ENCODE data around the gene CD200R1L.
A peak's percentile ranks its signal among the peaks of the same experiment; 100 is the strongest.
"Not testable (repeated sequence)": the region's sequence is repeated elsewhere in the genome, so short reads cannot be mapped to it uniquely, and the experiment has no call there.

Gene CD200R1L, protein sequence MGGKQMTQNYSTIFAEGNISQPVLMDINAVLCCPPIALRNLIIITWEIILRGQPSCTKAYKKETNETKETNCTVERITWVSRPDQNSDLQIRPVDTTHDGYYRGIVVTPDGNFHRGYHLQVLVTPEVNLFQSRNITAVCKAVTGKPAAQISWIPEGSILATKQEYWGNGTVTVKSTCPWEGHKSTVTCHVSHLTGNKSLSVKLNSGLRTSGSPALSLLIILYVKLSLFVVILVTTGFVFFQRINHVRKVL

DNA sequence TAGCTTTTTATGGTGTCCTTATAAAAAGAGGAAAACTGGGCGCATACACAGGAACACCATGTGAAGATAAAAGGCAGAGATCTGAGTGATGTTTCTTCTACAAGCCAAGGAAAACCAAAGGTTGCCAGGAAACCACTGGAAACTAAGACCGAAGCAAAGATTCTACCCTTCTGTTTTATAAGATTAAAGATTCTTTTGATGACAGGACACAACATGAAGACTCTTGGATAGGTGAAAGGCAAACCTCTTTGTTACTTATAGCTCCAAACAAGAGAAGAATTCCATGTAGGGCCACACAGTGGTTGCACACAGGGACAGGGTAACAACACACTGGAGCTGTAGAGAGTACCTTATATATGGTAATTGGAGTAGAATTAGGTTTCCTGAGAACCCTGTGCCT lies at the start of gene CD200R1L:
CD200R1L (minus strand) TSS at position 101 of the 400 bp plus-strand sequence. CDS start 17,497 bp downstream, outside the sequence.
- DNase-seq: no peak

DNA sequence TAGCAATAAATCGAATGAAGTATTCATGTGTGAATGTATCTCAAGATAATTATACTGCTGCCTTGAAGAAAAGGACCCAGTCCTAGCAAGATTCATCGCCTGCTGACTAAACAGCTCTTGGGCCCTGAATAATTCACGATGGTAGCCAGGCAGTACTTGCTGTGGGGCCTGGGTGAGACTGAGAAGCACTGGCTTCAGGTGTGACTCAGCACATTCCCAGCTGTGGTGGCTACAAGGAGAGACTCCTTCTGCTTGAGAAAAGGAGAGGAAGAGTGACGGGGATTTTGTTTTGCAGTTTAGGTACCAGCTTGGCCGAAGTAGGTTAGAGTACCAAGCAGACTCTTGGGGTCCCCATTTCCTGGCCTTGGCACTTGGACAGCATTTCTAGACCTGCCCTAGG lies 47.6 kb upstream of the CD200R1L start:
- no peak for DNase-seq

DNA sequence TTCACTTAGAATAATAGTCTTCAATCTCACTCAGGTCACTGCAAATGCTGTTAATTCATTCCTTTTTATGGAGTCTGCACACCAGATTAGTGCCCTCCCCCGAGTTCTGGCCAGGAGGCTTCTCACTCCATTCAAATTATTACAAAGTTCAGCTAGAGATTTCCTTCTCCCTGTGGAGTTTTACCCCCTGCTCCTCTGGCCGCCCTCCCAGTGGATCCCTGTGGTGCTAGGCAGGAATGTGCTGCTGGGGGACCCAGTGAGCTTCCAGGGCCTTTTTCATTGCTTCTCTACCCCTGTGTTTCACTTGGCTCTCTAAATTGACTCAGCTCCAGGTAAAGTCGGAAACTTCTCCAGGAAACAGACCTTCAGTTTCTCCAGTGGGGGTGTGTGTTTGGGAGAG lies 42.7 kb upstream of the CD200R1L start:
- DNase-seq: no peak

DNA sequence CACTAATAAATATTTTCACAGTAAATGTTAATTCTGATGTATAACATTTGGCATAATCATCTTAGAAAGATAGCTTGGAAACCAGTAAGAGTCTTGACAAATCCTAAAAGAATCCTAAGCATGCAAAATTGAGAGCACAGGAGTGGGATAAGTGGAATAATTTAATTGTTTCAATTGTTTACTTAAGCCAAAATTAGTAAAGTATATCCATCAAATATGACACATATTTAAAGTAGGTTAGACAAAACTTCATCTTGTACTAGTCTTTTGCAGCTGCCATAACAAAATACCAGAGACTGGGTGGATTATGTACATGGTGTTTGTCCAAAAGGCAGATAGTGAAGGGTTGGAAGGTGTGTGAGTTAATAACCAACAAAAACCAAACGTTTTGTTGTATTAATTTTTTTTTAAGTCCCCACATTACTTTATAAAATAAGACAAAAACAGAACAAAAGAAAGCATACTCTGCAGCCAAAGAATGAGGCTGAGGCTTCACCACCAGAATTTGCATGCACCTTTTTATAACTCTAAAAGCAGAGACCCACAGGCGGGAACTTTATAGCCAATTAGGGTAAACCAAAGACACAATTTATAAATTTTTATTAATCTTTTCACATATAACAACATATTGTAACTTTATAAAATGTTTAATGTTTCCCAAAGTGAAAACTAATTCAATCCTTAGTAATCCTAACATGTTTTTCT lies 41.9 kb upstream of the CD200R1L start:
- no peak for DNase-seq

DNA sequence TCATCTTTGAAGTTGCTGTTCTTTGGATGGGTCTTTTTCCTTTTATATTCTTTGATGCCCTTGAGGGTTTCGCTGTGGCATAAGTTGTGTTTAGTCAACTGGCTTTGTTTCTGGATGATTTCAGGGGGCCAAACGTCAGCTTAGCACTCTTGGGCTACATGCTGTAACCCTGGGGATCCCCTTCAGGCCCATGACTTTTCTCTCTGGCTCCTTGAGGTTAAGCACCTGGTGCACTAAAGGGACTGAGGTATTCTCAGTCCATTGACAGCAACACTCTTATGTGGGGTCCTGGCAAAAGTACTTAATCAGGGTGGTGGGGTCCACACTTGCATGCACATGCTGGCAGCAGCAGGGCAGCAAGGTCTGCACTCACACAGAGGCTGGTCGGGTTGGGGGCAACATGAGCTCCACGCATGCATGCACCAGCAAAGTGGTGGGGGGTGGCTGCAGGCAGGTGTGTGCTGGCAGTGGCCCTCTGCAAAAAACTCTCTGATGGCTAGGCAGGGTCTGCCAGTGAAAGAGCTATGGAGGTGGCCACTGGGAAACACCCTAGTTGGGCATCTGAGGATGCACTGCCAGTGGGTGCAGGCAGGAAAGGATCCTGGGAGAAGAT lies 38.1 kb upstream of the CD200R1L start:
- DNase-seq: no peak

DNA sequence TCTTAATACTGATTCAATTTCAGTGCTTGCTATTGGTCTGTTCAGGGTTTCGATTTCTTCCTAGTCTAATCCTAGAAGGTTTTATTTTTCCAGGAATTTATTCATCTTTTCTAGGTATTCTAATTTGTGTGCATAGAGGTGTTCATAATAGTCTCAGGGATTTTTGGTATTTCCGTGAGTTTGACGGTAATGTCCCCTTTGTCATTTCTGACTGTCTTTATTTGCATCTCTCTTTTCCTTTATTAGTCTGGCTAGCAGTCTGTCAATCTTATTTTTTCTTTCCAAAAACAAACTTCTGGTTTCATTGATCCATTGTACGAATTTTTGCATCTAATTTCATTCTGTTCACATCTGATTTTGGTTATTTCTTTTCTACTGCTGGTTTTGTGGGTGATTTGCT lies 35.2 kb upstream of the CD200R1L start:
- no peak for DNase-seq

DNA sequence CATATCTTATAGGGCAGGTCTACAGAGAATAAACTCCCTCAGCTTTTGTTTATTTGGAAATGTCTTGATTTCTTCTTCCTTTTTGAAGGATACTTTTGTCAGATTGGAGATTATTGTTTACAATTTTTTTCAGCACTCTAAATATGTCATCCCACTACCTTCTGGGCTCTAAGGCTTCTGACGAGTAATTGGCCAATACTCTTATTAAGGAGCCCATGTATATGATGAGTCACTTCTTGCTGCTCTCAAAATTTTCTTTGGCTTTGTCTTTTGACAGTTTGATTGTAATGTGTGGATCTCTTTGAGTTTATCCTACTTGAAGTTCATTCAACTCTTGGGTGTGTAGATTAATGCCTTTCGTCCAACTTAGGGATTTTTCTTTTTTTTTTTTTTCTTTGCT lies 28.9 kb upstream of the CD200R1L start:
- DNase-seq: no peak

DNA sequence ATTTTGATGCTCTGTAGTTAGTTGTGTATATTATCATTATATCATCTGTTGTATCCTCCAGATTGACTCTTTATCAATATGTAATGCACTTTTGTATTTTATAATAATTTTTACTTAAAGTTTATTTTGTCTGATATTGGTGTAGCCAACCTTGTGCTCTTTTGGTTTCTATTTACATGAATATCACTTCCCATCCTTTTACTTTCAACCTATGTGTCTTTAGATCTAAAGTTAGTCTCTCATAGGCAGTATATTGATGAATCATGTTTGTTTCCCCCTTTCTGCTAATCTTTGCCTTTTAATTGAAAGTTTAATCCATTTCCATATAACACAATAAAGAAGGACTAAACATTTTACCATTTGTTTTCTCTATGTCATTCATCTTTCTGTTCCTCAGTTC lies 28.1 kb upstream of the CD200R1L start:
- no peak for DNase-seq

DNA sequence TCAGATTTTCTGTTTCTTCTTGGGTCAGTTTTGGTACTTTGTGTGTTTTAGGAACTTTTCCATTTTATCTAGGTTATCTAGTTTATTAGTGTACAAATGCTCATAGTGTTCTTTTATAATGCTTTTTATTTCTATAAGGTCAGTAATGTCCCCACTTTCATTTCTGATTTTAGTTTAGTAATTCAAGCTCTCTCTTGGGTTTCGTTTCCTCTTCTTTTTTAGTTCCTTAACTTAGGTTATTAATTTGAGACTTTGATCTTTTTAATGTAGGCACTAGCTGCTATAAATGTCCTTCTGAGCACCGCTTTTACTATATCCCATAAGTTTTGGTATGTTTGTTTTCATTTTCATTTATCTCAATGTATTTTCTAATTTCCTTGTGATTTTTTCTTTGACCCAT lies 27.0 kb upstream of the CD200R1L start:
- no peak for DNase-seq

DNA sequence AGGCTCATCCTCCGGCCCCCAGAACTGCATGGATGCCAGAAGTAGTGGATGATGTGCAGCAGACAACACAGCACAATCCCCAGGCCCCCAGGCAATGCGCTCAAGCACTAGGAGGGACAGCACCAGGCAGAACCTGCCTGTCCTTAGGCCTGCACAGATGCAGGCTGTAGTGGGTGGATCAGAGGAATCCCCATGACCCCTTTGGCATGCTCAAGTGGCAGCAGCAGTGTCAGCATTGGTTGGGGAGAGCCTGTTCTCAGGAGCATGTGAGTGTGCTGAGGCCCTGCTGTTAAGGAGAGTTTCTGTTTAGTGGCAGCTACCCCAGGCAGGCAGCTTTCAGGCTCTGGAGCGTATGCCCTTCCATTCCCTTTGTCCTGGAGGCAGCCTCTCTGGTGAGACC lies 25.1 kb upstream of the CD200R1L start:
- DNase-seq: no peak

DNA sequence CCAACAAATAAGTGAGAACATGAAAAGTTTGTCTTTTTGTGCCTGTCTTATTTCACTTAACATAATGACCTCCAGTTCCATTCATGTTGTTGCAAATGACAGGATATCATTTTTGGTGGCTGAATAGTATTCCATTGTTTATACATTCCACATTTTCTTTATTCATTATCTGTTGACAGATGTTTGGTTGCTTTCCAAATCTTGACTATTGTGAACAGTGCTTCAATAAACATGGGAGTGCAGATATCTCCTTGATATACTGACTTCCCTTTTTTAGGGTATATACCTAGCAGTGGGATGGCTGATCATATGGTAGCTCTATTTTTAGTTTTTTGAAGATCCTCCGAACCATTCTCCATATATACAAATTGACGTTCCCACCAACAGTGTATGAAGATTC lies 19.1 kb upstream of the CD200R1L start:
- no peak for DNase-seq

DNA sequence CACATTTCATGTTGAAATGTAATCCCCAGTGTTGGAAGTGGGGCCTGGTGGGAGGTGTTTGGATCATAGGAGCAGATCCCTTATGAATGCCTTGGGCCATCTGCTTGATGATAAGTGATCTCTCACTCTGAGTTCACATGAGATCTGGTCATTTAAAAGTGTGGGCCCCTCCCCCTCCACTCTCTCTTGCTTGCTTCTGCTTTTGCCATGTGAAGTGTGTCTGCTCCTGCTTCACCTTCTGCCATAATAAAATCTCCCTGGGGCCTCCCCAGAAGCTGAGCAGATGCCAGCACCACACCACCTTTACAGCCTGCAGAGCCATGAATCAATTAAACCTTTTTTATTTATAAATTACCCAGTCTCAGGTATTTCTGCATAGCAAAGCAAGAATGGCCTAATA lies 14.2 kb upstream of the CD200R1L start:
- no peak for DNase-seq

DNA sequence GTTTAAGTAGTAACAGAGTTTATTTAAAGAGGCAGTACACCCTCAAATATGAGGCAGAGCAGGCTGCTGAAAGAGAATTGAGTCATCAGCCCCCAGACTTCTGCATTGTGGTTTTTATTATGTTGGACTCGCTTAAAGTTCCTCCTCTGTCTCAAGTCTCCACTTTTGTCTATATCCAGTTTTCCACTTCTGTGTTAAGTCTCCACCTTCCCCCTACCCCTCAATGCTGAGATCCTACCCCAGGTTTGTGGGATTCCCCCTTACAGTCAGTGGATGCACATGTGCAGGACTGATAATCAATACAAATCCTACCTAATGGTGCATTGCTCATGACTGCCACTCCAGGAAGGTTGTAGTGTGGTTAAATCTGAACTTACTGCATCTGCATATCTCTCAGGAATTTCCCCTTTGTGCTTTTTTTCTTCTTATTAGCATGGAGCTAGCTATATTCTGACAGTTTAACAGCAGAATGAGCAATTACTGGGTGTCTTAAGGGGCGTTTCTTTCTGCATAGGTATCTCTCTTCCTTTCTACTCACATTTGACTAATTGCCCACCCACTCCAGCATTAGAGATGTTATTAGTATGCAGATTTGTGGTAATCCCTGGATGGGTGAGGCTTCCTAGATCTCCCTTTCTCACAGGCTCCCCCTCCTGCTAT lies 11.9 kb upstream of the CD200R1L start:
- peak in 1 of 2 donors; percentile 1 for DNase-seq

DNA sequence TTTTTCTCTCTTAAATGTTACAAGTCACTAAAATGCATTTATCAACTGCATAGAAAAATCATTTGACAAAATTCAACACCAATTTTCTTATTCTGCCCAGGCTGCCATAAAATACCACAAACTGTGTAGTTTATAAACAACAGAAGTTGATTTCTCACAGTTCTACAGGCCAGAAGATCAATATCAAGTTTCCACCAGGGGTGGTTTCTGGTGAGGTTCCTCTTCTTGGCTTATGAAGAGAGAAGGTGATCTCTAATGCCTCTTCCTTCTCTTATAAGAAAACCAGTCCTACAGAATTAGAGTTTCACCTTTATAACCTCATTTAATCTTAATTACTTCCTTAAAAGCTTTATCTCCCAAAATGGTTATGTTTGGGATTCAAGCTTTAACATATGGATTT lies 10.9 kb upstream of the CD200R1L start:
- no peak for DNase-seq

DNA sequence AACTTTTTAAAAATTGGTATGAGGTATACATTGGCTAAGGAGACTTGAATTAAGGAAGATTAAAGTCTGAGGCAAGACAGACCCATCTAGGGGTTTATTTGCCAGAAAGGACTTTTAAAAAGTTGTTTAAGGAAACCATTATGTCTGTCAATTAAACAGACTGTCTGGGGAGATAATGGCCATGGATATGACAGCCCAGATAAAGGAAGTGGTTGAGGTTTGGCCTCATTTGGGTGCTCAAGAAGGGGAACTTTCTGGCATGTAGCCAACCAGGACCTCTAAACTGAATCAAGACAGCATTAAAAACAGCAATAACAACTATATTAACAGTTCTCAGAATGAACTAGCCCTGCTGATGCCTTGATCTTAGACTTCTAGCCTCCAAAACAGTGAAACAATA lies 9.9 kb upstream of the CD200R1L start:
- no peak for DNase-seq

DNA sequence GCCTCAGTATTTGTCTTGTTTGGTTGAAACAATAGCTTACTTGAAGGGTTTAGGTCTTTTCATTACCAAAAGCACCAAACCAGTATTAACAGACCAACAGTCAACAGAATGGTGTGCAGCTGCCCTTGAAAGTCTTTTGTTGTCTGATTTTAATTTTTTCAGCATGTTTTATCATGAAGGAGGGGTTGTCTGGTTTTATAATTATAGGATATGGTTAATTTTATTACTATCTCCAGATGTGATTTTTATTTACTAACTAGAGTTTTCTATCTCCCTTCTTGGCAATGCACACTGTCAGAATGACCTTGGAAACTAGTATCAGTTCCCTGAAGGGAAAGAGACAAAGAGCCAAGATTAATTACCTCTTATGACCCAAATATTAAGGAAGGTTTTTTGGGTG lies 9.2 kb upstream of the CD200R1L start:
- DNase-seq: no peak

DNA sequence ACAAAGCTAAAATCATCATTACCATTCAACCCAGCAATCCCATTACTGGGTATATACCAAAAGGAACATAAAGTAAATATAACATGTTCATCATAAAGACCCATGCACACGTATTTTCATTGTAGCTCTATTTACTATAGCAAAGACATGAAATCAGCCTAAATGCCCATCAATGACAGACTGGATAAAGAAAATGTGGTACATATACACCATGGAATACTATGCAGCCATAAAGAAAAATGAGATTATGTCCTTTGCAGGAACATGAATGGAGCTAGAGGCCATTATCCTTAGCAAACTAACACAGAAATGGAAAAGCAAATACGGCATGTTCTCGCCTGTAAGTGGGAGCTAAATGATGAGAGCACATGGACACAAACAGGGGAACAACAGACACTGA lies 8.4 kb upstream of the CD200R1L start:
- DNase-seq: not testable (repeated sequence)

DNA sequence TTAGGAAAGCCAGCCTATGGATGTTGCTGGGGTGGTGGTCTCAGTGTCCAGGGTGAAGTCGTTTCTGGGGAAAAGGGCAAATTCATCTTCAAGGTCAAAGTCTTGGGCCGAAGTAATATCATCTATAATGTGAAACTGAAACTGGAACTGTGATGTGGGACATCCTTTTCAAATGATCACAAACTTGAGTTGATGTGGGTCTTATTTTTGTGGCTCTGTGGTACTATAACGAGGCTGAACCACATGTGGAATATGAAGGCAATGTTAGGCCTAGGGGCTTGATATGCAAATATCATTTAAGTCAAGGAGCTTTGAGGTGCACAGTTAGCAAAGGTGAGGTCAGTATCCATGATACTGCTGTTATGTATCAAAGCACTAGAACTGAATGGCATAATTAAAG lies 1.5 kb upstream of the CD200R1L start:
- no peak for DNase-seq

DNA sequence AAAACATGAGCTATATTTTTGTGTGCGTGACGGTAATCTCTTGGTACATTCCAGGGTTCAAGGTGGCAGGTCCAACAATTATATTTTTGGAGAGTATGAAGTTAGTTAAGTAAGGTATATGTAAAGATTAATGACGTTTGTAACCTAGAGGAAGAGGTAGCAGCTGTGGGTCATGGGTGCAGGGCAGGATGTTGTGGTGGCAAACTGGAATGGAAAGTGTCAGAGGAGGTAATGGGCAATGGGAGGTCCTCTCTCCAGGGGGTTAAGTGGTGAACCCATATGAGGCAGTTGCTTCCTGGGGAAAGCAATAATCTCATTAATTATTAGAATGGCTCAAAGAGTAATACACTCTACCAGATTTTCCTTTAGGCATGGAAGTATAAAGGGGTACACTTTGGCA lies 1.0 kb upstream of the CD200R1L start:
- DNase-seq: no peak

DNA sequence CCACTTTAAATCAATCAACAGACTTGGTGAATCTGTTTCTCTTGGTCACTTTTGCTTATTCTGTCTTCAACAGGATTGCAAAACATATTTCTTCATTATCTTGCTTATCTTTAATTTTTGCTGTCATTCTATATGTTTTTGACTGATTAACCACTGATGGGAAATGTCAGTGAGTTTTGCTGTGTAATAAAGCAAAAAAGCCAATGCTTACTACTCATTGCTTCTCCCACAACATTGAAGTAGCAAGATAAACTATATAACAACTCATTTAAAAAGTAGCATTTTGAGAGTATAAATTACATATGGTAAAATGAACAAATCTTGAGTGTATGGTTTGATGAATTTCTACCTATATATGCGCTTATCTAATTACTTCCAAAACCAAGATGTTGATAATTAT lies 892 bp downstream of the CD200R1L start:
- DNase-seq: no peak

DNA sequence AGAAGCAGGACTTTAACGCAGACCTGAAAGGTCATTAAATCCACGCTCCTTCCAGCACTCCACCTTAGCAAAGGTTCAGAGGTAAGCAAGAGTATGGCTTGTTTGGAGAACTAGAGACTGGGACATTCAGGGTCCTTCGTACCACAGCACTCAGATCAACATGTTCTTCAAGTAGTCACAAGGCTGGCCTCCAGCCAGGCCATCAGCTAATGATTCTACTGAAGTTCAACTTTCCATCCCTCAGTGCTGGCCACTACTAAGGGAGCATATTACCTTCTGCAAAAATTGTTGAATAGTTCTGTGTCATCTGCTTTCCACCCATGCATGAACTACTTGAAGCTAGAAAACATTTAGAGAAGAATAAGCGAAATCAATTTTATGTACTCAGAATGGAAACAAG lies 17.6 kb downstream of the CD200R1L start:
- no peak for DNase-seq

DNA sequence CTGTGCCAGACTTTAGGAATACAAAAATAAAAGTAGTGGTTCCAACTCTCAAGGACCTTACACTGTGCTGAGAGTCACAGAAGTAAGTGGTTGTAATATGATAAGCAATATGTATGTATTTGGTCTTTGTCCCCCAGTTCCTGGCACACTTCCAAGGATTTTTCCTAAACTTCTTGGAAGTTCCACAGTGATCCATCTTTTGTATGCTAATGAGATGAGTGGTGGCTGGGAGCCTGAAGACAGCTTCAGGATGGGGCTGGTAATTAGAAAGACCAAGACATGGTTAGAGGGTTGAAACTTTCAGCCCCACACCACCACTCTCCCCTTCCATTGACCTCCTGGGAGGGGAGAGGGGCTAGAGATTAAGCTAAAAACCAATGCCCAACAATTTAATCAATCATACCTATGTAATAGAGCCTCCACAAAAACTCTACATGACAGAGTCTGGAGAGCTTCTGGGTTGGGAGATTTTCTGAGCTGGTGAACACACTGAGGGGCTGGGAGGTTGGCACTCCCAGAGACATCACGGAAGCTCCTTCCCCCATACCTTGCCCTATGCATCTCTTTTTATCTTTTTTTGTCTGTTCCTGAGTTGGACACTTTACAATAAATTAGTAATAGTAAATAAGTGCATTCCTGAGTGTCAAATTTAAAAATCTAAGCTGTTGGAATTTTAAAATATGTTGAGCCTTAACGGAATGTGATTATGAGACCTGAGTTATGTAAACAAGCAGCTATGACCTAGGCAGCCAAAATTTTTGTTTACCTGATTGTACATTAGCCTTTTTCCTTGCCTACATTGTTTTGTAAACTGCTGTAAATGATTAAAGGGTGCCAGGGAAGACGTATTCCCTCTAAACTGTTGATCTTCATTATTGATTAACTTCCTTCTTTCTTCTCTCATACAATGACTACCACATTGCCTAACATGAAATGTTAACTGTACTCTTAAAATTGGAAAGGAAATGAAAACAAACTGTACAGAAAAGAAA lies 24.3 kb downstream of the CD200R1L start:
- DNase-seq: no peak

DNA sequence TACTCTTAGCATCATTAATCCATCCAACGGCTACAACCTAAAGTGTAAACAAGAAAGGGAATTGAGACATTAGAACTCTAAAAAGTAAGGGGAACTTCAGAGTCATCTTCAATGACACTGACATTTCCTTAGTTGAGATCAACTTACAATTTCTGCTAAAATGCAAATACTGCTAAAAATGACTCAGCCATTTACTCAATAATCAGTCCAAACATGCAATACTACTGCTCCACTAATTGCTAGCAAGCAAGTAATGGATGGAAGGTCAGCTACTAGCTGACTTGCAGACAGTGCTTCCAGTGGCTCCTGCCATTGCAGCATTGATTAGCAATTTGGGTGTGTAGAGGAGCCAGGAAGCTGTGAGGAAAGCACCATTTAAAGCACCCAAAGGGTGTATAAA lies 28.4 kb downstream of the CD200R1L start:
- DNase-seq: no peak
